Upper lobe of left lung (tissue), 4 donors: Measurements from ENCODE around the gene VAV2.

Experiments used
- POLR2A ChIP-seq, 4 donors: fragments of 450-650 bp; IDR thresholded peaks; one replicate each; pipeline ENCODE4 v1.5.1; 2016 to 2017; ENCODE audit warnings: antibody characterized with exemption in 4 of 4, mild to moderate bottlenecking in 2 of 4
- POLR2AphosphoS5 ChIP-seq, 2 donors: sonication (generic); formaldehyde crosslinking; IDR thresholded peaks; one replicate each; pipeline ENCODE4 v1.5.1; 2017; ENCODE audit warnings: antibody characterized with exemption in 2 of 2

GRCh38 chr9:133727277-133727875 lies 264.7 kb downstream of the VAV2 start:
- no peak for TF ChIP-seq POLR2AphosphoS5 (IDR thresholded peaks at IDR 0.05)
- no peak for TF ChIP-seq POLR2A (IDR thresholded peaks at IDR 0.05)
